Gastroesophageal sphincter (tissue), 3 donors: ENCODE measurements around the gene SS18.

Source experiments
- POLR2AphosphoS5 ChIP-seq: sonication (generic); formaldehyde crosslinking; IDR thresholded peaks from one replicate; pipeline ENCODE4 v1.6.1; 2017; ENCODE audit warnings: antibody characterized with exemption
- TF ChIP-seq, protein P1 (sequence below), 4 experiments: fragments of 200-600 bp in 2 of 4; fragments of 450-650 bp in 2 of 4; sonication (generic) in 1 of 4; IDR thresholded peaks; one replicate each; pipeline ENCODE4 v1.5.1; 2017 to 2019; ENCODE audit warnings: antibody characterized with exemption in 4 of 4, mild to moderate bottlenecking in 2 of 4, moderate library complexity in 2 of 4

DNA sequence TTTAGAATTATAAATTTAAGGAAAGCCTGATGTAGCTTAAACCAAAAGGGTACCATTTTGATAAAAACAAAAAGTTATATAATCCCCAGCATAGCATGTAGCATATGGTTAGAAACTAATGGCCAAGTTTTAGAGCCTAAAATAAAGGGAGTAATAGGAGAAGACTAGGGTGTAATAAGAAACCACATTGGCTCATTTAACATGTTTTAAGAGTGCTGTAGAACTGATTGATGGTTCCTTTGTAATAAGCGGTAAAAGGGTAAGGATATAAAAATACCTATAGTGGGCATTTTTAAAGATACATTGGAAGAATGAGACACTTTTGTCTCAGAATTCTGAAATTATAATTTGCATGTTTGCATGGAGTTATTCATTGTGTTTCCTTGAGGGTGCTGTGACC, 45.1 kb upstream of the SS18 start:
- TF ChIP-seq, protein P1, sequence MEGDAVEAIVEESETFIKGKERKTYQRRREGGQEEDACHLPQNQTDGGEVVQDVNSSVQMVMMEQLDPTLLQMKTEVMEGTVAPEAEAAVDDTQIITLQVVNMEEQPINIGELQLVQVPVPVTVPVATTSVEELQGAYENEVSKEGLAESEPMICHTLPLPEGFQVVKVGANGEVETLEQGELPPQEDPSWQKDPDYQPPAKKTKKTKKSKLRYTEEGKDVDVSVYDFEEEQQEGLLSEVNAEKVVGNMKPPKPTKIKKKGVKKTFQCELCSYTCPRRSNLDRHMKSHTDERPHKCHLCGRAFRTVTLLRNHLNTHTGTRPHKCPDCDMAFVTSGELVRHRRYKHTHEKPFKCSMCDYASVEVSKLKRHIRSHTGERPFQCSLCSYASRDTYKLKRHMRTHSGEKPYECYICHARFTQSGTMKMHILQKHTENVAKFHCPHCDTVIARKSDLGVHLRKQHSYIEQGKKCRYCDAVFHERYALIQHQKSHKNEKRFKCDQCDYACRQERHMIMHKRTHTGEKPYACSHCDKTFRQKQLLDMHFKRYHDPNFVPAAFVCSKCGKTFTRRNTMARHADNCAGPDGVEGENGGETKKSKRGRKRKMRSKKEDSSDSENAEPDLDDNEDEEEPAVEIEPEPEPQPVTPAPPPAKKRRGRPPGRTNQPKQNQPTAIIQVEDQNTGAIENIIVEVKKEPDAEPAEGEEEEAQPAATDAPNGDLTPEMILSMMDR (IDR thresholded peaks at IDR 0.05) = no peak
- no peak for TF ChIP-seq POLR2AphosphoS5
